Mucosa of stomach (tissue), 1 donor: ENCODE data around the gene MMP11.

ENCODE experiments used
- H3K27me3 ChIP-seq: one replicate; pipeline ENCODE4 v1.7.0; 2013; ENCODE audit warnings: mild to moderate bottlenecking, low read length; ENCODE audit not compliant: control insufficient read depth, insufficient read depth
- H3K36me3 ChIP-seq: one replicate; pipeline ENCODE4 v1.7.0; 2013; ENCODE audit warnings: low read length; ENCODE audit not compliant: control insufficient read depth, insufficient read depth
- H3K4me1 ChIP-seq: one replicate; pipeline ENCODE4 v1.7.0; 2013; ENCODE audit warnings: mild to moderate bottlenecking, low read length; ENCODE audit not compliant: control insufficient read depth, insufficient read depth
- H3K4me3 ChIP-seq: one replicate; pipeline ENCODE4 v1.7.0; 2013; ENCODE audit warnings: low read length
- H3K9ac ChIP-seq: one replicate; pipeline ENCODE4 v1.7.0; 2013; ENCODE audit warnings: mild to moderate bottlenecking, low read length, moderate library complexity
- H3K9me3 ChIP-seq: one replicate; pipeline ENCODE4 v1.7.0; 2013; ENCODE audit warnings: mild to moderate bottlenecking, low read length, moderate library complexity; ENCODE audit not compliant: control insufficient read depth
- donor health status: Pancreatic carcinoma.

Gene MMP11

GRCh38 chr22:23831781-23832180 lies 59.1 kb downstream of the MMP11 start:
- peaks cover 7% of the 10 kb centered on the region for H3K4me1 ChIP-seq

GRCh38 chr22:23832226-23833016 lies 59.8 kb downstream of the MMP11 start:
- Histone ChIP-seq H3K27me3 (no peaks in the 10 kb centered on the region), H3K9me3 (no peaks in the 10 kb centered on the region), H3K4me1 (peaks cover 9% of the 10 kb centered on the region), H3K9ac (no peak overlapping the region), H3K4me3 (no peak overlapping the region), H3K36me3 (no peaks in the 10 kb centered on the region)

More at GRCh38 chr22:23831781-23832180, 59.1 kb downstream of the MMP11 start:
- Histone ChIP-seq H3K36me3 (peaks cover 5% of the 10 kb centered on the region), H3K4me3 (no peak overlapping the region), H3K9ac (no peak overlapping the region), H3K27me3 (no peaks in the 10 kb centered on the region), H3K9me3 (no peaks in the 10 kb centered on the region)

- no peak overlapping the region for H3K9ac ChIP-seq
These were observed 60.5 kb downstream of the MMP11 start for GRCh38 chr22:23833017-23833751.

More at GRCh38 chr22:23833017-23833751, 60.5 kb downstream of the MMP11 start:
- Histone ChIP-seq H3K36me3 (no peaks in the 10 kb centered on the region), H3K27me3 (no peaks in the 10 kb centered on the region), H3K4me1 (peaks cover 16% of the 10 kb centered on the region), H3K4me3 (no peak overlapping the region), H3K9me3 (no peaks in the 10 kb centered on the region)
